COLO829 (cell line): ENCODE data around the gene FRG2B.
"Not testable (repeated sequence)": the region's sequence is repeated elsewhere in the genome, so short reads cannot be mapped to it uniquely, and the experiment has no call there.

Source experiments
- DNase-seq: peaks from one replicate; pipeline ENCODE4 v3.0.0; 2012; ENCODE audit warnings: low spot score

Gene FRG2B

DNA sequence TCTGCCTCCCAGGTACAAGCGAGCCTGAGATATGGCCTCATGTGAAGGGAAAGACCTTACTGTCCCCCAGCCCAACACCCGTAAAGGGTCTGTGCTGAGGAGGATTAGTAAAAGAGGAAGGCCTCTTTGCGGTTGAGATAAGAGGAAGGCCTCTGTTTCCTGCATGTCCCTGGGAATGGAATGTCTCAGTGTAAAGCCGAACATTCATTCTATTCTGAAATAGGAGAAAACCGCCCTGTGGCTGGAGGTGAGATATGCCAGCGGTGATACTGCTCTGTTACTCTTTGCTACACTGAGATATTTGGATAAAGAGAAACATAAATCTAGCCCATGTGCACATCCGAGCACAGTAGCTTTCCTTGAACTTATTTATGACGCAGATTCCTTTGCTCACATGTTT, 26.7 kb downstream of the FRG2B start:
- DNase-seq: not testable (repeated sequence)

DNA sequence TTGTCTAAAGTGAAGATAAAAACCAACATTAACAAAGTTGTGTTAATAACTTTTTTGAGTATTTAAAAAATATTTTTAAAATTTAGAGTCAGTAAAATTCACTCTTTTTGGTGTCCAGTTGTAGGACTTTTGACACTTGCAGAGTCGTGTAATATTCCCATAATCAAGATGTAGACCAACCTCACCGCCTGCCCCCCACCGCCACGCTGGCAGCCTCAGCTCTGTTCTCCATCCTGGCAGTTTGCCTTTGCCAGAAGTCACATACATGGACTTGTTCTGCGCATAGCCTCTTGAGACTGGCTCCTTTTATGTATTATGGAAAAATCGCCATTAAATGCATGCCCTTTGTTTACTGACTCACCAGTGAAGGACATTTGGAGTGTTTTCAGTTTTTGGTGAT, 33.9 kb downstream of the FRG2B start:
- no peak for DNase-seq

DNA sequence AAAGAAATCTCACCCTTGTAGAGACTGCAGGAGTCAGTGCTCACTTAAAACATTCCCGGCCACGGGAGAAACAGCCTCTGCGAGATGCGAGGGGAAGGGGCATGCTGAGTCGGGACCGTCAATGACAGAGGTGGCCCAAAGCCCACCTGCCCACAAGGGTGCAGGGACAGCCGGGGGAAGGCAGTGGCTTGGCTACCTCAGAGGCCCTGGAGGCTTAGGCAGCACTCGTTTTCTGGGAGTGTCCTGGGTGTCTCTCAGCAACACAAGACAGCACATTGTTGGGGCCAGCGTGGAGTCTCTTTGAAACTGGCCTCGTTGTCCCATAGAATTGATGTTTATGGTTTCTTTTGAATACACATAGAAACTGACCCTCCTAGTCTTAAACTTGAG, 35.6 kb downstream of the FRG2B start:
- no peak for DNase-seq

DNA sequence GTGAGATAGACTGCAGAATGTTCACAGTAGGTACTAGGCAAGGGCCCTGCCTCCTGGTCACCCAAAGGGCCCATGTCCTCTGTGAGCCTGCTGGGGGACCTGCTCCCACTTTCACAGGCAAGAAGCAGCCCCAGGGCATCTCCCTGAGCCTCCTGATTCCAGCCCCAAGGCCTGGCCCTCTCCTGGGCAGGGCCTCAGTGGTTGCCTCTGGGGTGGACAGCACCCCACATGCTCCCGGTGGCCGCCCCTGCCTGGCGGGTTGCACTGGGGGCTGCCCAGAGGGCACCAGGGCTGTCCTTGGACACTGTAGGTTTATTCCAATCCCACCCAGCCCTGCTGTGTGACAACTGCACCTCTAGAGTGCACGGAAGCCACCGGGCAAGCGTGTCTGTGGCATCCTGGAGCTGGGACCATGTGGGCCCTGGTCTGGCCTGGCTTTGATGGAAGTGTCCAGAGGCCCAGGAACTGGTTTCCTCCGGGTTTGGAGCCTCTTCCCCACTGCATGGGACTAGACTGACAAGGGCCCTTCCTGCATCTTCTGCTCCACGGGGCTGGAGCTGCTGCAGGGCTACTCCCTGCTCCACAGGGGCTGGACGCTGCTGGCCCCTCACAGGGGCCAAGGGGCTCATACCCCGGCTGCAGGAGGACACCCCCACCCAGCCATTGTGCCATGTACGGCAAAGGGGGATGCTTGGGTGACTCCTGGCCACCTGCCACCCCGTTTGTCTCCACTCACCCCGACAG, 36.2 kb downstream of the FRG2B start:
- no peak for DNase-seq

DNA sequence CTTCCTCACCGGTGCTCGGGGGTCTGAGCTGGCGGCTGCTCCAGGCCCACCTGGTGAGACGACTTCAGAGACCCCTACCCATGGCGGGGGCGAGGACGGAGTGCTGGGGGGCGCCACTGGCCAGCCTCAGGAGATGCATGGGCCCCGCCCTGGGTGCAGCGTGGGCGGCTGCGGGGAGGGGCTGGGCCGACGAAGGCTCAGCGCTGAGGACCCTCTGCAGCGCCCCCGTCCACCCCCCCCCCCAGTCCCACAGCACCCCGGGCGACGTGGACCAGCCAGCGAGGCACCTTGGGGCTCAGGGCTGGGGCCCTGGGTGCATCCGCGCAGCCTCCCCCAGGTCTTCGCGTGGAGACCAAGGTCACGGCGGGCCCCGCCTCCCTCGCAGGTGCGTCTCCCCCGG, 49.6 kb downstream of the FRG2B start:
- not testable (repeated sequence) for DNase-seq
